Smooth muscle cell (in vitro differentiated cells): ENCODE results near the gene SLC26A8. TPM values are rescaled to one million over a fixed set of nuclear protein-coding genes. Genes with fewer than 3 reads are reported as not detected.
"Not testable (repeated sequence)": the region's sequence is repeated elsewhere in the genome, so short reads cannot be mapped to it uniquely, and the experiment has no call there.

Experiments
- DNase-seq: peaks from one replicate; lab custom pipeline; 2025; ENCODE audit not compliant: unreplicated experiment; lab: John Stamatoyannopoulos, UW
- H2AFZ ChIP-seq: fragments of 200-600 bp; sonication (generic); 2 replicates; pipeline ENCODE4 v1.6.0; 2016; ENCODE audit warnings: antibody characterized with exemption, low read depth, mild to moderate bottlenecking
- H3F3A ChIP-seq: fragments of 200-600 bp; sonication (generic); 2 replicates; pipeline ENCODE4 v1.6.0; 2017; ENCODE audit warnings: antibody characterized with exemption, low read depth
- H3K27ac ChIP-seq: fragments of 200-600 bp; sonication (generic); 2 replicates; pipeline ENCODE4 v1.5.1; 2016; ENCODE audit warnings: low read depth, mild to moderate bottlenecking
- H3K27me3 ChIP-seq: fragments of 200-600 bp; sonication (generic); 2 replicates; pipeline ENCODE4 v1.6.1; 2016; ENCODE audit warnings: low read depth, mild to moderate bottlenecking
- H3K36me3 ChIP-seq: fragments of 200-600 bp; sonication (generic); 2 replicates; pipeline ENCODE4 v1.5.1; 2016; ENCODE audit warnings: low read depth
- H3K4me1 ChIP-seq: fragments of 200-600 bp; sonication (generic); 2 replicates; pipeline ENCODE4 v1.5.1; 2016; ENCODE audit warnings: low read depth
- H3K4me2 ChIP-seq: fragments of 200-600 bp; sonication (generic); 2 replicates; pipeline ENCODE4 v1.6.0; 2016; ENCODE audit warnings: mild to moderate bottlenecking
- H3K4me3 ChIP-seq: fragments of 200-600 bp; sonication (generic); 2 replicates; pipeline ENCODE4 v1.5.1; 2016; ENCODE audit warnings: mild to moderate bottlenecking
- H3K79me2 ChIP-seq: fragments of 200-600 bp; sonication (generic); 2 replicates; pipeline ENCODE4 v1.6.0; 2016; ENCODE audit warnings: low read depth, mild to moderate bottlenecking
- H3K9ac ChIP-seq: fragments of 200-600 bp; sonication (generic); 2 replicates; pipeline ENCODE4 v1.6.0; 2016; ENCODE audit warnings: low read depth
- H3K9me3 ChIP-seq: fragments of 200-600 bp; sonication (generic); replicated peaks from 2 replicates; pipeline ENCODE4 v1.5.1; 2016; ENCODE audit warnings: low read depth
- H4K20me1 ChIP-seq: fragments of 200-600 bp; sonication (generic); 2 replicates; pipeline ENCODE4 v1.6.0; 2016; ENCODE audit warnings: low read depth
- CTCF ChIP-seq: fragments of 200-600 bp; sonication (generic); IDR thresholded peaks from 2 replicates; pipeline ENCODE4 v1.5.1; 2017; ENCODE audit warnings: borderline replicate concordance, mild to moderate bottlenecking, antibody characterized with exemption; ENCODE audit not compliant: insufficient read depth, poor library complexity, severe bottlenecking
- WGBS: methylation state at CpG from one replicate; pipeline ENCODE4 v1.1.7; 2016; ENCODE audit warnings: low lambda C conversion rate; 5-methylcytosine and 5-hydroxymethylcytosine counted together
- polyA plus RNA-seq: library from polyadenylated mRNA; unstranded; fragments of >200 nt; fragmentation: Nextera tagmentation; extraction: Ambion mirVana; gene quantifications from 2 replicates; pipeline ENCODE4 v1.2.1, GENCODE V29; 2016
- total RNA-seq: library from RNA; depleted of rRNA; stranded (reverse); fragments of >200 nt; gene quantifications from 2 replicates; pipeline ENCODE4 v1.2.3, GENCODE V29; 2014

The SLC26A8 gene
- total and polyA plus RNA-seq, 2 experiments from 2014 or later: 0.09 TPM; not detected in 1

- no peak for TF ChIP-seq CTCF
- no peak overlapping the region for H3K27ac ChIP-seq
- H3K79me2 ChIP-seq: no peaks in the 10 kb centered on the region
- DNase-seq: no peak
- no peak overlapping the region for H2AFZ ChIP-seq
- H3K9me3 ChIP-seq: no peaks in the 10 kb centered on the region
- no peaks in the 10 kb centered on the region for H3K36me3 ChIP-seq
- H3K4me3 ChIP-seq: no peak overlapping the region
- H3K4me2 ChIP-seq: no peak overlapping the region
- no peaks in the 10 kb centered on the region for H3K27me3 ChIP-seq
- H3F3A ChIP-seq: no peaks in the 10 kb centered on the region
- H4K20me1 ChIP-seq: no peaks in the 10 kb centered on the region
- 100% methylated on average over 1 of the region's 1 CpG for WGBS
- no peak overlapping the region for H3K9ac ChIP-seq
- H3K4me1 ChIP-seq: no peaks in the 10 kb centered on the region
Observed at GRCh38 chr6:35943390-35943789, 81.1 kb downstream of the SLC26A8 start.

- Histone ChIP-seq H3K4me3 (no peak overlapping the region), H3K79me2 (no peaks in the 10 kb centered on the region), H3K36me3 (no peaks in the 10 kb centered on the region), H3K27ac (no peak overlapping the region), H3F3A (no peaks in the 10 kb centered on the region), H3K4me1 (no peaks in the 10 kb centered on the region), H3K9ac (no peak overlapping the region), H3K9me3 (no peaks in the 10 kb centered on the region), H3K27me3 (no peaks in the 10 kb centered on the region), H3K4me2 (no peak overlapping the region), H2AFZ (no peak overlapping the region), H4K20me1 (no peaks in the 10 kb centered on the region)
- no peak for DNase-seq
- no peak for TF ChIP-seq CTCF
Observed at GRCh38 chr6:35942355-35942754, 82.1 kb downstream of the SLC26A8 start.

GRCh38 chr6:35941170-35941569 lies 83.3 kb downstream of the SLC26A8 start:
- H3K4me2 ChIP-seq, H3K27me3 ChIP-seq, H3K79me2 ChIP-seq, H3K9me3 ChIP-seq, H3K9ac ChIP-seq, H3K36me3 ChIP-seq, H3K4me3 ChIP-seq, DNase-seq, H3K4me1 ChIP-seq, H2AFZ ChIP-seq, H4K20me1 ChIP-seq, H3K27ac ChIP-seq, H3F3A ChIP-seq: not testable (repeated sequence)
- 86% methylated on average over 7 of the region's 7 CpGs for WGBS

GRCh38 chr6:35940014-35940413 lies 84.4 kb downstream of the SLC26A8 start:
- H3K4me2 ChIP-seq, H4K20me1 ChIP-seq, H3K9me3 ChIP-seq, H3K27ac ChIP-seq, H3K27me3 ChIP-seq, H3K79me2 ChIP-seq, H3K36me3 ChIP-seq, H2AFZ ChIP-seq, H3K9ac ChIP-seq, H3K4me3 ChIP-seq, H3F3A ChIP-seq, H3K4me1 ChIP-seq, DNase-seq: not testable (repeated sequence)
- 92% methylated on average over 2 of the region's 2 CpGs for WGBS

GRCh38 chr6:35939259-35939658 lies 85.2 kb downstream of the SLC26A8 start:
- H3K4me2 ChIP-seq, H3K79me2 ChIP-seq, H3K9ac ChIP-seq, H3K4me1 ChIP-seq, H3F3A ChIP-seq, H3K36me3 ChIP-seq, H3K4me3 ChIP-seq, H4K20me1 ChIP-seq, H3K27ac ChIP-seq, H3K27me3 ChIP-seq, H2AFZ ChIP-seq, DNase-seq, H3K9me3 ChIP-seq: not testable (repeated sequence)
- 85% methylated on average over 5 of the region's 5 CpGs for WGBS
